Naive thymus-derived CD4-positive, alpha-beta T cell (primary cell): Measurements from ENCODE around the gene DPH7. TPM values are rescaled to one million over a fixed set of nuclear protein-coding genes. Genes with fewer than 3 reads are reported as not detected.
"Not testable (repeated sequence)": the region's sequence is repeated elsewhere in the genome, so short reads cannot be mapped to it uniquely, and the experiment has no call there.

Experiments used
- ATAC-seq: fragments of 150-1000 bp; cut with Tn5 transposase; 2 replicates; pipeline ENCODE4 v1.10.0; 2021; ENCODE audit warnings: mild to moderate bottlenecking, moderate library complexity
- CTCF ChIA-PET: fragments of 350-600 bp; sonication (Branson Sonifier 250); formaldehyde crosslinking; loops from one replicate; lab custom pipeline; 2021; ENCODE audit warnings: antibody characterized with exemption; lab: Charles Lee
- POLR2A ChIA-PET: fragments of 350-600 bp; sonication (Branson Sonifier 250); formaldehyde crosslinking; loops from one replicate; lab custom pipeline; 2021; ENCODE audit warnings: antibody characterized with exemption, inconsistent platforms; lab: Charles Lee
- DNase-seq, 9 donors: peaks; one replicate each; pipeline versions ENCODE4 v3.0.0 to v3.0.0-alpha.2; 2020 to 2022; ENCODE audit warnings: mixed read lengths in 1 of 9
- H3K27ac ChIP-seq: one replicate; pipeline ENCODE4 v1.7.0; 2013; ENCODE audit warnings: mild to moderate bottlenecking, low read depth, low read length, moderate library complexity
- H3K27me3 ChIP-seq, 2 donors: one replicate each; pipeline ENCODE4 v1.7.0; 2013; ENCODE audit warnings: low read length in 2 of 2, mild to moderate bottlenecking in 2 of 2, moderate library complexity in 2 of 2; ENCODE audit not compliant: control insufficient read depth in 2 of 2, insufficient read depth in 2 of 2
- H3K36me3 ChIP-seq, 3 experiments: 1 replicate in 2 of 3; 2 replicates in 1 of 3; pipeline ENCODE4 v1.7.0; 2013; ENCODE audit warnings: low read length in 3 of 3, mild to moderate bottlenecking in 3 of 3, moderate library complexity in 1 of 3; ENCODE audit not compliant: insufficient read depth in 3 of 3, control insufficient read depth in 2 of 3
- H3K4me1 ChIP-seq, 2 donors: one replicate each; pipeline ENCODE4 v1.7.0; 2013; ENCODE audit warnings: low read length in 2 of 2, mild to moderate bottlenecking in 2 of 2, moderate library complexity in 1 of 2; ENCODE audit not compliant: control insufficient read depth in 2 of 2, insufficient read depth in 2 of 2
- H3K4me3 ChIP-seq: 2 replicates; pipeline ENCODE4 v1.7.0; 2013; ENCODE audit warnings: mild to moderate bottlenecking, low read length
- H3K9me3 ChIP-seq, 3 experiments: 1 replicate in 2 of 3; 2 replicates in 1 of 3; pipeline ENCODE4 v1.7.0; 2013; ENCODE audit warnings: low read length in 3 of 3; ENCODE audit not compliant: control insufficient read depth in 2 of 3
- H3K27ac Mint-ChIP-seq, 9 donors: one replicate each; pipeline ENCODE4 v1.8.0; 2020 to 2022; ENCODE audit warnings: mixed read lengths in 9 of 9, mild to moderate bottlenecking in 8 of 9, moderate library complexity in 5 of 9, inconsistent platforms in 2 of 9
- H3K27me3 Mint-ChIP-seq, 5 donors: one replicate each; pipeline ENCODE4 v1.8.0; 2021 to 2022; ENCODE audit warnings: mixed read lengths in 5 of 5, mild to moderate bottlenecking in 1 of 5
- H3K36me3 Mint-ChIP-seq, 5 donors: one replicate each; pipeline ENCODE4 v1.8.0; 2020 to 2022; ENCODE audit warnings: mixed read lengths in 5 of 5, mild to moderate bottlenecking in 3 of 5, inconsistent platforms in 1 of 5
- H3K4me1 Mint-ChIP-seq, 7 donors: one replicate each; pipeline ENCODE4 v1.8.0; 2020 to 2022; ENCODE audit warnings: mixed read lengths in 7 of 7, mild to moderate bottlenecking in 3 of 7, inconsistent platforms in 1 of 7
- H3K4me3 Mint-ChIP-seq, 10 donors: one replicate each; pipeline ENCODE4 v1.8.0; 2020 to 2022; ENCODE audit warnings: mild to moderate bottlenecking in 10 of 10, mixed read lengths in 10 of 10, moderate library complexity in 6 of 10, inconsistent platforms in 2 of 10
- H3K9me3 Mint-ChIP-seq, 11 donors: one replicate each; pipeline ENCODE4 v1.8.0; 2020 to 2022; ENCODE audit warnings: mixed read lengths in 11 of 11, mild to moderate bottlenecking in 4 of 11, inconsistent platforms in 1 of 11, moderate library complexity in 1 of 11
- intact Hi-C, 2 donors: fragments of 100-400 bp; cut with micrococcal nuclease; formaldehyde crosslinking; loops; one replicate each; pipeline ENCODE4 v1.15.1; 2023
- polyA plus RNA-seq, 2 donors: library from polyadenylated mRNA; unstranded; fragments of 300-500 nt; fragmentation: Illumina TruSeq; gene quantifications; one replicate each; pipeline ENCODE4 v1.2.3, GENCODE V29; 2021
- total RNA-seq, 6 experiments: library from RNA in 5 of 6; stranded (reverse) in 5 of 6; gene quantifications; 1 replicate in 5 of 6; 2 replicates in 1 of 6; pipeline ENCODE4 v1.2.3 and lab custom pipeline; 2021 to 2026

Gene DPH7
- total and polyA plus RNA-seq, 7 experiments from 2014 or later, result 29.7 to 77.5 (median 47.8) TPM

- peak in 1 of 9 donors; percentile 3 for DNase-seq
- H3K9me3 ChIP-seq, result no peaks in the 10 kb centered on the region
- H3K4me3 ChIP-seq, result no peak overlapping the region
- Mint-ChIP-seq H3K27ac (no peak overlapping the region), H3K36me3 (peaks cover 0 to 5% (median 0%) of the 10 kb centered on the region in 5 donors), H3K27me3 (no peaks in the 10 kb centered on the region), H3K4me3 (no peak overlapping the region), H3K9me3 (peaks cover 0 to 1% (median 0%) of the 10 kb centered on the region in 11 donors), H3K4me1 (peaks cover 0 to 9% (median 5%) of the 10 kb centered on the region in 7 donors)
- no peaks in the 10 kb centered on the region for H3K4me1 ChIP-seq
- H3K27me3 ChIP-seq, result no peaks in the 10 kb centered on the region
- no peaks in the 10 kb centered on the region for H3K36me3 ChIP-seq
- ChIA-PET CTCF (no interaction called here), POLR2A (no interaction called here)
- intact Hi-C loops, result no loop called here
- ATAC-seq, result no peak
- H3K27ac ChIP-seq, result no peak overlapping the region
Observed at GRCh38 chr9:137511758-137512463, 66.8 kb downstream of the DPH7 start.

GRCh38 chr9:137511126-137511525 is 67.6 kb downstream of the DPH7 start:
- H3K9me3 Mint-ChIP-seq, H3K4me1 Mint-ChIP-seq, H3K27ac ChIP-seq, ATAC-seq, H3K36me3 Mint-ChIP-seq, H3K4me3 Mint-ChIP-seq, CTCF ChIA-PET, H3K27me3 ChIP-seq, DNase-seq, H3K27ac Mint-ChIP-seq, H3K4me1 ChIP-seq, H3K4me3 ChIP-seq, H3K36me3 ChIP-seq, H3K9me3 ChIP-seq, intact Hi-C loops, POLR2A ChIA-PET, H3K27me3 Mint-ChIP-seq: not testable (repeated sequence)

- H3K9me3 Mint-ChIP-seq, result peaks cover 0 to 1% (median 0%) of the 10 kb centered on the region in 11 donors
- intact Hi-C loops, result no loop called here
- H3K27me3 ChIP-seq, result no peaks in the 10 kb centered on the region
- no peak overlapping the region for H3K4me3 Mint-ChIP-seq
- DNase-seq (no peak), ATAC-seq (no peak)
- H3K4me3 ChIP-seq, result no peak overlapping the region
- H3K27ac Mint-ChIP-seq, result peak overlapping the region in 4 of 9 donors; percentile 4 to 33 (median 15)
- H3K27me3 Mint-ChIP-seq, result no peaks in the 10 kb centered on the region
- peaks cover 0 to 9% (median 5%) of the 10 kb centered on the region in 7 donors for H3K4me1 Mint-ChIP-seq
- H3K27ac ChIP-seq, result no peak overlapping the region
- H3K36me3 Mint-ChIP-seq, result peaks cover 0 to 5% (median 0%) of the 10 kb centered on the region in 5 donors
- ChIA-PET POLR2A (no interaction called here), CTCF (interaction anchor here (0.6 to 1.2 kb wide), 2 partner anchors 12 to 183 kb away, joined by 3 to 4 read pairs; no protein-coding TSS in a partner anchor)
- no peaks in the 10 kb centered on the region for H3K4me1 ChIP-seq
- H3K9me3 ChIP-seq, result no peaks in the 10 kb centered on the region
- H3K36me3 ChIP-seq, result no peaks in the 10 kb centered on the region
Observed at GRCh38 chr9:137509198-137509597, 69.5 kb downstream of the DPH7 start.

- Histone ChIP-seq H3K9me3 (no peaks in the 10 kb centered on the region), H3K4me3 (no peak overlapping the region), H3K4me1 (no peaks in the 10 kb centered on the region), H3K27me3 (no peaks in the 10 kb centered on the region), H3K36me3 (no peaks in the 10 kb centered on the region), H3K27ac (no peak overlapping the region)
- ChIA-PET CTCF (no interaction called here), POLR2A (no interaction called here)
- DNase-seq (no peak), ATAC-seq (no peak)
- Mint-ChIP-seq H3K27me3 (no peaks in the 10 kb centered on the region), H3K9me3 (peaks cover 0 to 8% (median 0%) of the 10 kb centered on the region in 11 donors), H3K36me3 (peaks cover 0 to 3% (median 0%) of the 10 kb centered on the region in 5 donors), H3K27ac (no peak overlapping the region), H3K4me1 (peaks cover 0 to 7% (median 1%) of the 10 kb centered on the region in 7 donors), H3K4me3 (no peak overlapping the region)
- intact Hi-C loops, result no loop called here
Observed at GRCh38 chr9:137506702-137507171, 72.0 kb downstream of the DPH7 start.

GRCh38 chr9:137506274-137506673 is 72.5 kb downstream of the DPH7 start:
- H3K36me3 ChIP-seq, result no peaks in the 10 kb centered on the region
- no peaks in the 10 kb centered on the region for H3K4me1 ChIP-seq
- H3K9me3 ChIP-seq, result no peaks in the 10 kb centered on the region
- Mint-ChIP-seq H3K27me3 (no peaks in the 10 kb centered on the region), H3K27ac (no peak overlapping the region), H3K4me1 (peaks cover 0 to 7% (median 3%) of the 10 kb centered on the region in 7 donors), H3K9me3 (peaks cover 0 to 9% (median 0%) of the 10 kb centered on the region in 11 donors), H3K36me3 (peaks cover 0 to 3% (median 0%) of the 10 kb centered on the region in 5 donors), H3K4me3 (no peak overlapping the region)
- no peak for DNase-seq
- ChIA-PET CTCF (no interaction called here), POLR2A (no interaction called here)
- no peak overlapping the region for H3K4me3 ChIP-seq
- no peak overlapping the region for H3K27ac ChIP-seq
- H3K27me3 ChIP-seq, result no peaks in the 10 kb centered on the region
- no peak for ATAC-seq
- intact Hi-C loops, result no loop called here

GRCh38 chr9:137505421-137506140 is 73.1 kb downstream of the DPH7 start:
- ATAC-seq (no peak), DNase-seq (no peak)
- H3K27ac Mint-ChIP-seq, result no peak overlapping the region
- POLR2A ChIA-PET, result interaction anchor here (1.1 to 1.5 kb wide), 2 partner anchors 19 to 36 kb away, joined by 3 read pairs; no protein-coding TSS in a partner anchor
- H3K27me3 ChIP-seq, result no peaks in the 10 kb centered on the region
- intact Hi-C loops, result no loop called here
- no peak overlapping the region for H3K4me3 Mint-ChIP-seq
- H3K27ac ChIP-seq, result no peak overlapping the region
- CTCF ChIA-PET, result no interaction called here
- H3K36me3 ChIP-seq, result no peaks in the 10 kb centered on the region
- peaks cover 0 to 9% (median 0%) of the 10 kb centered on the region in 11 donors for H3K9me3 Mint-ChIP-seq
- H3K4me3 ChIP-seq, result no peak overlapping the region
- H3K27me3 Mint-ChIP-seq, result no peaks in the 10 kb centered on the region
- H3K36me3 Mint-ChIP-seq, result peaks cover 0 to 3% (median 0%) of the 10 kb centered on the region in 5 donors
- no peaks in the 10 kb centered on the region for H3K4me1 ChIP-seq
- H3K4me1 Mint-ChIP-seq, result peaks cover 0 to 7% (median 3%) of the 10 kb centered on the region in 7 donors
- no peaks in the 10 kb centered on the region for H3K9me3 ChIP-seq
